ENCODE data around the gene RRAS.

GRCh38 chr19:49616532-49616931 lies 23.4 kb downstream of the RRAS start:
- TF ChIP-seq CTCF (conservative IDR thresholded peaks at IDR 0.05; ENCODE audit: low read depth, low read length) (no peak), USF2 (IDR thresholded peaks at IDR 0.05; ENCODE audit: low read depth, low read length) (no peak), POLR2A (IDR thresholded peaks at IDR 0.05; ENCODE audit: low read depth, low read length) (no peak), MAZ (IDR thresholded peaks at IDR 0.05; ENCODE audit: borderline replicate concordance, low read depth, low read length) (no peak), NFE2L2 (IDR thresholded peaks at IDR 0.05; ENCODE audit: low read depth, low read length) (no peak), BHLHE40 (IDR thresholded peaks at IDR 0.05; ENCODE audit: low read depth, low read length) (no peak), RAD21 (IDR thresholded peaks at IDR 0.05; ENCODE audit: low read length) (no peak), RFX5 (IDR thresholded peaks at IDR 0.05; ENCODE audit: low read depth, low read length) (no peak), CEBPB (IDR thresholded peaks at IDR 0.05; ENCODE audit: low read depth, low read length) (no peak), RCOR1 (IDR thresholded peaks at IDR 0.05; ENCODE audit: insufficient replicate concordance, low read length) (no peak), CHD1 (IDR thresholded peaks at IDR 0.05; ENCODE audit: low read depth, low read length) (no peak), ELK1 (IDR thresholded peaks at IDR 0.05; ENCODE audit: borderline replicate concordance, low read depth, low read length) (no peak), SMC3 (IDR thresholded peaks at IDR 0.05; ENCODE audit: low read depth, low read length) (no peak), FOS (IDR thresholded peaks at IDR 0.05; ENCODE audit: low read depth, low read length) (no peak)

All from IMR-90 (cell line).